ENCODE data around the gene SPINK4.

Gene SPINK4

DNA sequence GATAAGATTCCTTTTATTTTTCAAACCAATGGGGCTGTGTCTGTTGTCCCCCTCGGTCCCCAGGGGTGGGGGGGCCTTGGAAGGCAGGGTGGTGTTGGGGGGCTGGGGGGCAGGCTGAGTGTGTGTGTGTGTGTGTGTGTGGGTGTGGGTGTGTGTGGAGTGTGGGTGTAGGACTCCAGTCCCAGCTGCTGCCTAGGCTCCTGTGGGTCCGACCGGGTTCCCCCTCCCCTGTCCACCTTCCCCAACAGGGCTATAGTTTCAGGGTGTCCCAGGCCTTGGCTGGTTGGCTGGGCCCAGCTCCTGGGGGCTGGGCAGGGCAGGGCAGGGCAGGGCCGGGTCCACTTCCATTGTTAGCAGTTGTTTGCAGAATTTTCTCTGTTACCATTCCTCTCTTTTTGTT lies 48.3 kb downstream of the SPINK4 start:
- TF ChIP-seq GATA2 (IDR thresholded peaks at IDR 0.05; ENCODE audit: low read depth, low read length) (no peak), GATA3 (IDR thresholded peaks at IDR 0.05; ENCODE audit: low read depth, low read length) (no peak)

DNA sequence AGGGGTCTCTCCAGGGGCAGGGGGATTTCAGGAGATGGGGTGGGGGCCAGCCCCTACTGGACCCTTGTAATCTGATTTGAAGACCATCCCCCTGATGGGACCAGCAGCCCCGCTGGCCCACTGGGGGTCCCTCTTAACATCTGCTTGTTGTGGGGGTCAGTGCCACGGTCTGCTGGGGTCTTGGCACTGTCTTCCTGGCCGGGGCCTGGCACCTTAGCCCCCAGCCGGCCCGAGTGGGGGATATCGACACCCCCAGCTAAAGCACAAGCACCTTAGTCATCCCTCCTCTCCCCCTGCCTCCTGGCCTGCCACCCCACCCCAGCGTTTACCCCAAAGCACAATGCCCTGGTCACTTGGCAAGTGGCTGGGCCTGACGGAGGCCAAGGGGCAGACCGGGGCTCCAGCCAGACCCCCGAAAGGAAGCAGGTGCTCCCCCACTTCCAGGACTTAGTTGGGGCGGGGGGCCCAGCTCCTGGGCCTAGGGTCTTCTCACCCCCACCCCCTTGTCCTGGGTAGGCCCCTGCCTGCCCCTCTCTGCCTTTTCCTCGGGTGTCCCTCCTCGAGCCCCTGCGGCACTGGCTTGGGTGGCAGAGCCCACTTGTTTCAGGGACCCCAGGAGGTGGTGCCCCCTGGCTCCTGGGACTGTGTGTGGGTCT lies 49.0 kb downstream of the SPINK4 start:
- no peak for TF ChIP-seq GATA3 (IDR thresholded peaks at IDR 0.05; ENCODE audit: low read depth, low read length)
- TF ChIP-seq GATA2 (IDR thresholded peaks at IDR 0.05; ENCODE audit: low read depth, low read length), result no peak

DNA sequence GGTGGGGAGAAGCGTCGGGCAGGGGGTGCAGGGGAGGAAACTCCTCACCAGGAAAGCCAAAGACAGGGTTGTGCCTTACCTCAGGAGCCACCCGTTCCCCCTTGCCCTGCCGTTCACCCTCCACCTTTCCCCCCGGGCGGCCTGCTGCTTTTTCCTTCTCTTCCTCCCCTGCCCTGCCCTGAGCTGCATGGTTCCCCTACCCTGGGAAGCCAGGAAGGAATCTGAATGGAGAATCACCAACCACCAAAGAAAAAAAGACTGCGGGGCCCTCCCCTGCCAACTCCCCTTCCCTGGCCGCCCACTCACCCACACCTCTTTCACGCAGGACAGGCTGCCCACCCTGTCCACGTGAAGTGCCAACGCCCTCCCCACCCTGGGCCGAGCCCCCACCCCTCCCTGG lies 49.5 kb downstream of the SPINK4 start:
- TF ChIP-seq GATA3 (IDR thresholded peaks at IDR 0.05; ENCODE audit: low read depth, low read length), result no peak
- TF ChIP-seq GATA2 (IDR thresholded peaks at IDR 0.05; ENCODE audit: low read depth, low read length), result no peak

DNA sequence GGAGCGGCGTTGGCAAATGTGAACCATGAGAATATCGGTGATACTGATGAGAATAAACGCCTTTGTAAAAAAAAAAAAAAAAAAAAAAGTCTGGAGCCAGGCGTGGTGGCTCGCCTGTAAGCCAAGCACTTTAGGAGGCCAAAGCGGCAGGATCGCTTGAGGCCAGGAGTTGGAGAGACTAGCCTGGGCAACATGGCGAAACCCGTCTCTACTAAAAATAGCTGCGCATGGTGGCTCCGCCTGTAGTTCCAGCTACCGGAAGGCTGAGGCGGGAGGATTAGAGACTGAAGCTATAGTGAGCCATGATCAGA lies 49.9 kb downstream of the SPINK4 start:
- TF ChIP-seq GATA2 (IDR thresholded peaks at IDR 0.05; ENCODE audit: low read depth, low read length) (no peak), GATA3 (IDR thresholded peaks at IDR 0.05; ENCODE audit: low read depth, low read length) (no peak)

DNA sequence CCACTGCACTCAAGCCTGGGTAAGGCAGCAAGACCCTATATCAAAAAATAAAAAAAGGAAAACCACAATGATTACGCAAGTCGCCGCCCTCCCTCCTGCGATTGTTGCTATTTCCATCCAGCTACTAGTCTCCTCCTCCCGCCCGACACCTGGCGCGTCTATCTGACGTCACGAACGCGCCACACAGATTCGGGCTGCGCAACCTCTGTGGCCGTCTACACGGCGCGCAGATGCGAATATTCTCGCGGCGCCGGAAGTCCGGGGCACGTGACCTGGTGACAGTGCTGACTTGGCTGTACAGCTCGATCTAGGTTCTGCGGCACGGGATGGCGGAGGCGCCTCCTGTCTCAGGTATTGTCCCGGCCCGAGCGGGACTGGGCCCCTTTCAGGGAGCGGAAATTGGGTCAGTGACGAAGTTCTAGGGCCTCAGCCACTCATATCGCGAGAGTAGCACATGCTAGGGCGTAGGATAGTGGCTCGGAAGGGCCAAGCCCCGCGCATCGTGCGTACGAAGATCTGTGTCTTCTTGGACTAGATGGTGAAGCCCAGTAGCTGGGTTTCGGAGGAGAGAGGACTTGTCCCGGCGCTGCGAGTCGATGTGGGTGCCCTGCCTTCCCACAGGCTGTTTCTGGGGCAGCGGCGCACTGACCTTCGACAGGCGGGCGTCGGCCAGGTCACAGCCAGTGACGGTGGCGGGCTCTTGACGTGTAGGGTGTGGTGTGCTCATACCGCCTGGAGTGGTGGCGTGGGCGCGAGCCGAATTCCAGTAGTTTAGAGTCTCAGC lies 50.5 kb downstream of the SPINK4 start, which contains the start of gene NFX1:
NFX1 (plus strand) TSS at position 270 of the 784 bp plus-strand sequence; CDS start at position 327, 57 bp downstream.
- TF ChIP-seq GATA2 (IDR thresholded peaks at IDR 0.05; ENCODE audit: low read depth, low read length) (peak; percentile 44; the same call in 1 of the 2 replicates), GATA3 (IDR thresholded peaks at IDR 0.05; ENCODE audit: low read depth, low read length) (no peak)

DNA sequence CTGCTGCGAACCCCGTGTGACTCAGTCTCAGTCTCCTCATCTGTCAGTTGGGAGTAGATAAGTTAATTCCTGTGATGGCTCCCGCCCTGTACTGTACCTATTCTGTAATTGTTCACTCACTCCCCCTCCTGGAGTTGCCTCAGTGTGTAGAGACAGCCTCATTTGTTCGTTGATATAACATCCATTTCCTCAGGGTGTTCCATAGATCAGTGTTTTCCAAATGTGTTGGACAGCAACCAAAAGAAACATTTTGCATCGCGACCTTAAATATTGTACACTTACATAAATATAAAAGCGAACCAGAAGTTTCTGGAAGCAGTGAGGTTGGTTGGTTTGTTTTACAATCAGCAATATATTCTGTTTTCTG lies 51.0 kb downstream of the SPINK4 start:
- TF ChIP-seq GATA2 (IDR thresholded peaks at IDR 0.05; ENCODE audit: low read depth, low read length) (no peak), GATA3 (IDR thresholded peaks at IDR 0.05; ENCODE audit: low read depth, low read length) (no peak)

DNA sequence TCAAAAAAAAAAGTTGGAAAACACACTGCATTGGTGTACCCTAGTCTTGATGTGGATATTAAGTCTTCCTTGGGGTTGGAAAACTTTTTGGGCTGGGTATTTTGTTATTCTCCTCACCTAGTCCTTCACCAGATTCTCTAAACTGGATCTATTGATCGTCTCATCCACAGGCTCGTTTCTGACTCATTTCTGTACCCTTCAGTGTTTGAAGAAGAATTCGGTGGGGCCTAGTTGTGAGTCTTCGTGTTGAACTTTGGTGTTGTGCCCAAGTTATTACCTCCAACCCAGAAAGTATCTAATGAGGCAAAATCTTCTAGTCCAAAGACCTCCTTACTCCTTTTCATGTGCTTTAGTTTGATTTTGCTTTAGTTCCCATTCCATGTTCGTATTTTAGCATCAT lies 51.9 kb downstream of the SPINK4 start:
- TF ChIP-seq GATA2 (IDR thresholded peaks at IDR 0.05; ENCODE audit: low read depth, low read length), result no peak

DNA sequence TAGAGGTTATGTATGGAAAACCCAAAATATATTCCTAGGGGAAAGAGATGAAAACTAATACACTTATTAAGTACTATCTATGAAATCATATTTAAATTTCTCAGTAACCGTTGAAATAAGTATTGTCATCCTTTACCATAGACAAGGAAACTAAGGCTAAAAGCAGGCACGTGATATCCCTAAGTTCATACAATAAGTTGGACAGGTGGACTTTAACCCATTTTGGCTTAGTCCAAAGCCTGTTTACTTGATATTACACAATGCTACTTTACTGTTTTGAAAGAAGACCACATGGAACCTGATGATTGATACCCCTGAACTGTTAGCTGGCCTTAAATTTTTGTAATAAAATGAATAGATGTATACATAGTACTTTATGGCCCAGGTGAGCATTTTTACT lies 53.8 kb downstream of the SPINK4 start:
- TF ChIP-seq GATA3 (IDR thresholded peaks at IDR 0.05; ENCODE audit: low read depth, low read length), result no peak
- no peak for TF ChIP-seq GATA2 (IDR thresholded peaks at IDR 0.05; ENCODE audit: low read depth, low read length)

DNA sequence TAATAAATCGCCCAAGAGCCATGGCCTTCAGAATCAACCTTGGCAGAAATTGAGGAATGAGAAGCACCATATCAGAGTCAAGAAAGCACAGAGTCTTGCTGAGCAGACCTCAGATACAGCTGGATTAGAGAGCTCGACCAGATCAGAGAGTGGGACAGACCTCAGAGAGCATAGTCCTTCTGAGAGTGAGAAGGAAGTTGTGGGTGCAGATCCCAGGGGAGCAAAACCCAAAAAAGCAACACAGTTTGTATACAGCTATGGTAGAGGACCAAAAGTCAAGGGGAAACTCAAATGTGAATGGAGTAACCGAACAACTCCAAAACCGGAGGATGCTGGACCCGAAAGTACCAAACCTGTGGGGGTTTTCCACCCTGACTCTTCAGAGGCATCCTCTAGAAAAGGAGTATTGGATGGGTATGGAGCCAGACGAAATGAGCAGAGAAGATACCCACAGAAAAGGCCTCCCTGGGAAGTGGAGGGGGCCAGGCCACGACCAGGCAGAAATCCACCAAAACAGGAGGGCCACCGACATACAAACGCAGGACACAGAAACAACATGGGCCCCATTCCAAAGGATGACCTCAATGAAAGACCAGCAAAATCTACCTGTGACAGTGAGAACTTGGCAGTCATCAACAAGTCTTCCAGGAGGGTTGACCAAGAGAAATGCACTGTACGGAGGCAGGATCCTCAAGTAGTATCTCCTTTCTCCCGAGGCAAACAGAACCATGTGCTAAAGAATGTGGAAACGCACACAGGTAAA lies 54.9 kb downstream of the SPINK4 start:
- TF ChIP-seq GATA2 (IDR thresholded peaks at IDR 0.05; ENCODE audit: low read depth, low read length), result no peak
- no peak for TF ChIP-seq GATA3 (IDR thresholded peaks at IDR 0.05; ENCODE audit: low read depth, low read length)

DNA sequence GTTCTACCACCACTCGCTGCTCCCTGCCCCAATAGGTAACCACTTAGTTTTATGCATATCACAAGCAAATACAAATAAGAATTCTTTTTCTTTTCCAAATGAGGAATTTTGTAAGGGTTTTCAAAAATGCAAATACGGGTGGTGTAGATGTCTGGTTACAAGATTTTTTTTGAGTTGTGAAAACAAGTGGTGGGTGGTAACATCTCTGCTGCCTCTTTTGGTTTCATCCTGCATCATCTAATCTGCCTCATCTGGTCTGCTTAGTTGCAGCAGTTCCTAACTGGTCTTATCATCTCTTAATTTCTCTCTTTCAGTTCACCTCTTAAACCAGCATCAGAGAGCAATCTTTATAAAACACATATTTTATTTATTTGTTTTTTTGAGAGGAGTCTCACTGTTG lies 55.6 kb downstream of the SPINK4 start:
- no peak for TF ChIP-seq GATA2 (IDR thresholded peaks at IDR 0.05; ENCODE audit: low read depth, low read length)
- no peak for TF ChIP-seq GATA3 (IDR thresholded peaks at IDR 0.05; ENCODE audit: low read depth, low read length)

DNA sequence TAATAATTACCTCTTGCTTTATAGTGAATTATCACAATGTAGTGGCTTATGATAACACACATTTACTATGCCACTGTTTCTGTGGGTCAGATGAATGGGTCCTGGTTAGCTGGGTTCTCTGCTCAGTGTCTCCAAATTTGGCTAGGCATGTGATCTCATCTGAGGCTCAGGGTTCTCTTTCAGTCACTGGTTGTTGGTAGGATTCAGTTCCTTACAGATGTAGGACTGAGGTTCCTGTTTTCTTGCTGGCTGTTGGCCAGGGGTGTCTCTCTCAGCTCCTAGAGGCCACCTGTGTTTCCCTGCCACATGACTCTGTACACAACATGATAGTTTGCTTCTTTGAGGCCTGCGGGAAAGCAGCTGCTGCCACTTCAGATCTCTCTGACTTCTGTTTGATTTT lies 57.5 kb downstream of the SPINK4 start:
- TF ChIP-seq GATA3 (IDR thresholded peaks at IDR 0.05; ENCODE audit: low read depth, low read length) (no peak), GATA2 (IDR thresholded peaks at IDR 0.05; ENCODE audit: low read depth, low read length) (no peak)
